SU-DHL-6 (cell line): Measurements from ENCODE around the gene LOXHD1.
A peak's percentile ranks its signal among the peaks of the same experiment; 100 is the strongest.

Source experiments
- H2AFZ ChIP-seq: fragments of 200-600 bp; sonication (generic); 2 replicates; pipeline ENCODE4 v1.6.1; 2014; ENCODE audit warnings: low read depth, mild to moderate bottlenecking, moderate library complexity, mixed read lengths, antibody characterized with exemption, low read length; ENCODE audit not compliant: severe bottlenecking
- H3F3A ChIP-seq: fragments of 200-600 bp; shearing (Covaris generic); 2 replicates; pipeline ENCODE4 v1.6.0; 2016; ENCODE audit warnings: antibody characterized with exemption, mild to moderate bottlenecking; ENCODE audit not compliant: insufficient read depth
- H3K27ac ChIP-seq: fragments of 200-600 bp; sonication (generic); 2 replicates; pipeline ENCODE4 v1.5.1; 2016; ENCODE audit warnings: low read depth, mild to moderate bottlenecking, low read length, moderate library complexity, mixed read lengths
- H3K27me3 ChIP-seq: fragments of 200-600 bp; sonication (generic), shearing (Covaris generic); 2 replicates; pipeline ENCODE4 v1.6.0; 2014; ENCODE audit warnings: mild to moderate bottlenecking, low read length
- H3K36me3 ChIP-seq: fragments of 200-600 bp; sonication (generic); 2 replicates; pipeline ENCODE4 v1.6.1; 2014; ENCODE audit warnings: mild to moderate bottlenecking, low read length, mixed read lengths
- H3K4me2 ChIP-seq: fragments of 300-600, 200-600 bp; shearing (Covaris generic), sonication (generic); 2 replicates; pipeline ENCODE4 v1.6.0; 2014; ENCODE audit warnings: low read length, low read depth, mild to moderate bottlenecking; ENCODE audit not compliant: poor library complexity, severe bottlenecking
- H3K4me3 ChIP-seq: fragments of 200-600 bp; sonication (generic); 2 replicates; pipeline ENCODE4 v1.5.1; 2014; ENCODE audit warnings: antibody characterized with exemption, low read length, mild to moderate bottlenecking, mixed read lengths; ENCODE audit not compliant: insufficient read depth, poor library complexity, severe bottlenecking
- H3K79me2 ChIP-seq: fragments of 200-600 bp; sonication (generic); 2 replicates; pipeline ENCODE4 v1.6.1; 2014; ENCODE audit warnings: mild to moderate bottlenecking, low read length, moderate library complexity; ENCODE audit not compliant: insufficient read depth
- H3K9ac ChIP-seq: fragments of 200-600 bp; sonication (generic); 2 replicates; pipeline ENCODE4 v1.7.0; 2014; ENCODE audit warnings: mild to moderate bottlenecking, low read length
- H3K9me2 ChIP-seq: fragments of 200-600 bp; sonication (generic); replicated peaks from 2 replicates; pipeline ENCODE4 v1.6.1; 2014; ENCODE audit warnings: low read length; ENCODE audit not compliant: insufficient read depth
- H3K9me3 ChIP-seq: fragments of 200-600 bp; sonication (generic); 2 replicates; pipeline ENCODE4 v1.6.1; 2014; ENCODE audit warnings: low read length, mixed read lengths; ENCODE audit not compliant: insufficient read depth
- H4K20me1 ChIP-seq: fragments of 200-600 bp; sonication (generic); 2 replicates; pipeline ENCODE4 v1.6.1; 2014; ENCODE audit warnings: low read depth, mild to moderate bottlenecking, antibody characterized with exemption, low read length, moderate library complexity, mixed read lengths
- EZH2phosphoT487 ChIP-seq: fragments of 200-600 bp; sonication (generic), shearing (Covaris generic); conservative IDR thresholded peaks from 2 replicates; pipeline ENCODE4 v1.6.1; 2018; ENCODE audit warnings: mild to moderate bottlenecking, antibody characterized with exemption, low read length, moderate library complexity, mixed read lengths
- TF ChIP-seq, protein P1 (sequence below): fragments of 200-600 bp; sonication (generic); IDR thresholded peaks from one replicate; pipeline ENCODE4 v1.5.1; 2017; ENCODE audit warnings: antibody characterized with exemption, mild to moderate bottlenecking, low read length, moderate library complexity; ENCODE audit not compliant: insufficient read depth, poor library complexity, severe bottlenecking

LOXHD1 gene

DNA sequence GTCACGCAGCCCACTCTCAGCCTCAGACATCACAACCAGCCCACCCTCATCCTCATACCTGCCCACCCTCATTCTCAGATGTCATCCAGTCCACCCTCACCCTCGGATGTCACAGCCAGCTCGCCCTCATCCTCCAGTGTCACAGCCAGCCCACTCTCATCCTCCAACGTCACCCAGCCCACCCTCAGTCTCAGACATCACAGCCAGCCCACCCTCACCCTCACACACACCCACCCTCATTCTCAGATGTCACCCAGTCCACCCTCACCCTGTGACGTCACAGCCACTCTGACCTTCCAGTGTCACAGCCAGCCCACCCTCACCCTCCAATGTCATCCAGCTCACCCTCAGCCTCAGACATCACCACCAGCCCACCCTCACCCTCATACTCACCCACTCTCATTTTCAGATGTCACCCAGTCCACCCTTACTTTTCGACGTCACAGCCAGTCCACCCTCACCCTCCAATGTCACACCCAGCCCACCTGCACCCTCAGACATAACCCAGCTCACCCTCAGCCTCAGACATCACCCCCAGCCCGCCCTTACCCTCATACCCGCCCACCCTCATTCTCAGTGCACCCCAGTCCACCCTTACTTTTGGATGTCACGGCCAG lies 100.3 kb downstream of the LOXHD1 start:
- Histone ChIP-seq H3K4me2 (no peak overlapping the region), H3K79me2 (no peaks in the 10 kb centered on the region), H4K20me1 (no peaks in the 10 kb centered on the region), H3K9me2 (no peaks in the 10 kb centered on the region), H3K36me3 (no peaks in the 10 kb centered on the region), H3K9ac (no peak overlapping the region), H3K4me3 (no peak overlapping the region), H3K9me3 (no peaks in the 10 kb centered on the region), H3K27ac (no peak overlapping the region), H2AFZ (no peak overlapping the region), H3K27me3 (no peaks in the 10 kb centered on the region), H3F3A (no peaks in the 10 kb centered on the region)
- TF ChIP-seq, protein P1, sequence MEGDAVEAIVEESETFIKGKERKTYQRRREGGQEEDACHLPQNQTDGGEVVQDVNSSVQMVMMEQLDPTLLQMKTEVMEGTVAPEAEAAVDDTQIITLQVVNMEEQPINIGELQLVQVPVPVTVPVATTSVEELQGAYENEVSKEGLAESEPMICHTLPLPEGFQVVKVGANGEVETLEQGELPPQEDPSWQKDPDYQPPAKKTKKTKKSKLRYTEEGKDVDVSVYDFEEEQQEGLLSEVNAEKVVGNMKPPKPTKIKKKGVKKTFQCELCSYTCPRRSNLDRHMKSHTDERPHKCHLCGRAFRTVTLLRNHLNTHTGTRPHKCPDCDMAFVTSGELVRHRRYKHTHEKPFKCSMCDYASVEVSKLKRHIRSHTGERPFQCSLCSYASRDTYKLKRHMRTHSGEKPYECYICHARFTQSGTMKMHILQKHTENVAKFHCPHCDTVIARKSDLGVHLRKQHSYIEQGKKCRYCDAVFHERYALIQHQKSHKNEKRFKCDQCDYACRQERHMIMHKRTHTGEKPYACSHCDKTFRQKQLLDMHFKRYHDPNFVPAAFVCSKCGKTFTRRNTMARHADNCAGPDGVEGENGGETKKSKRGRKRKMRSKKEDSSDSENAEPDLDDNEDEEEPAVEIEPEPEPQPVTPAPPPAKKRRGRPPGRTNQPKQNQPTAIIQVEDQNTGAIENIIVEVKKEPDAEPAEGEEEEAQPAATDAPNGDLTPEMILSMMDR, result no peak

DNA sequence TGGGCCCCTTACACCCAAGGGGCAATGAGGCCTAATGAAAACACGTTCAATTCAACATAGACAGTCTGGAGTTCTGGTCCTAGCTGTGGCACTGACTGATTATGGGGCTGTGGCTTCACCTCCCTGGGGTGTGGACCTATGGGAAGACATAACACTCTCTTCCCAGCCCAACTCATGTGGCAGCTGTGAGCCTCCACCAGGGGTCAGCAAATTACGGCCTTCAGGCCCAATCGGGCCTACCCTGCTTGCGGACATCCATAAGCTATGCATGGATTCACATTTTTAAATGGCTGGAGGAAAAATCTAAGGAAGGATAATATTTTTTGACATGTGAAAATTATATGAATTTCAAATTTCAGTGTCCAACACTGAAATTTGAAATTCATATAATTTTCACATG lies 101.3 kb downstream of the LOXHD1 start:
- no peaks in the 10 kb centered on the region for H3F3A ChIP-seq
- H3K4me2 ChIP-seq, result no peak overlapping the region
- H3K27me3 ChIP-seq, result no peaks in the 10 kb centered on the region
- H2AFZ ChIP-seq, result no peak overlapping the region
- no peaks in the 10 kb centered on the region for H3K36me3 ChIP-seq
- no peak overlapping the region for H3K4me3 ChIP-seq
- no peaks in the 10 kb centered on the region for H3K79me2 ChIP-seq
- H3K9ac ChIP-seq, result no peak overlapping the region
- H3K9me3 ChIP-seq, result no peaks in the 10 kb centered on the region
- no peak for TF ChIP-seq EZH2phosphoT487
- TF ChIP-seq, protein P1, result peak; percentile 76
- H4K20me1 ChIP-seq, result no peaks in the 10 kb centered on the region
- no peaks in the 10 kb centered on the region for H3K9me2 ChIP-seq
- no peak overlapping the region for H3K27ac ChIP-seq

- H3K79me2 ChIP-seq, result no peaks in the 10 kb centered on the region
- H3K27me3 ChIP-seq, result no peaks in the 10 kb centered on the region
- H3K9me2 ChIP-seq, result no peaks in the 10 kb centered on the region
- no peak overlapping the region for H3K4me3 ChIP-seq
- no peak overlapping the region for H3K4me2 ChIP-seq
- H3K27ac ChIP-seq, result no peak overlapping the region
- no peaks in the 10 kb centered on the region for H3F3A ChIP-seq
- H3K9ac ChIP-seq, result no peak overlapping the region
- no peaks in the 10 kb centered on the region for H4K20me1 ChIP-seq
- H2AFZ ChIP-seq, result no peak overlapping the region
- H3K9me3 ChIP-seq, result no peaks in the 10 kb centered on the region
- no peaks in the 10 kb centered on the region for H3K36me3 ChIP-seq
- TF ChIP-seq, protein P1, result no peak
- TF ChIP-seq EZH2phosphoT487, result no peak
These were observed 101.8 kb downstream of the LOXHD1 start for GRCh38 chr18:46555213-46555612.
